ENCODE measurements around the gene DLX1. TPM values are rescaled to one million over a fixed set of nuclear protein-coding genes. Genes with fewer than 3 reads are reported as not detected.

Gene DLX1
- total RNA-seq (2014; rRNA removed; shearing (Covaris generic)) (not detected in 2 replicates), polyA plus RNA-seq (2016; fragmentation: Nextera tagmentation; extraction: Ambion mirVana) (not detected in 2 replicates)
- long read RNA-seq = 0 reads

DNA sequence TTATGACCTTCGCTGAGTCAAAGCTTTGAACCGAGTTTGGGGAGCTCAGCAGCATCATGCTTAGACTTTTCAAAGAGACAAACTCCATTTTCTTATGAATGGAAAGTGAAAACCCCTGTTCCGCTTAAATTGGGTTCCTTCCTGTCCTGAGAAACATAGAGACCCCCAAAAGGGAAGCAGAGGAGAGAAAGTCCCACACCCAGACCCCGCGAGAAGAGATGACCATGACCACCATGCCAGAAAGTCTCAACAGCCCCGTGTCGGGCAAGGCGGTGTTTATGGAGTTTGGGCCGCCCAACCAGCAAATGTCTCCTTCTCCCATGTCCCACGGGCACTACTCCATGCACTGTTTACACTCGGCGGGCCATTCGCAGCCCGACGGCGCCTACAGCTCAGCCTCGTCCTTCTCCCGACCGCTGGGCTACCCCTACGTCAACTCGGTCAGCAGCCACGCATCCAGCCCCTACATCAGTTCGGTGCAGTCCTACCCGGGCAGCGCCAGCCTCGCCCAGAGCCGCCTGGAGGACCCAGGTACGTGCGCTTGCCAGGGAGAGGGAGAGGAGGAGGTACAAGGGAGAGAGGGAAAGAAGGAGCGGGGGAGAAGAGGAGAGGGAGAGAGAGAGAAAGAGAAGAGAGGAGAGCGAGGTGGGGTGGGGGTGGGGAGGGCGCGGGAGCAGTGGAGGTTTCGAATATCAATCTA, at the start of gene DLX1:
Gene DLX1, plus strand, starts transcription at position 48 of the 700 bp plus-strand sequence. Its CDS starts 171 bp downstream, at position 219.
- Histone ChIP-seq H3F3A (replicated peaks; ENCODE audit: low read depth) (peaks cover 73% of the 10 kb centered on the region), H3K4me3 (peak within 1 kb of the TSS; percentile 65), H3K79me2 (replicated peaks; ENCODE audit: insufficient read depth) (no peaks in the 10 kb centered on the region), H4K20me1 (replicated peaks; ENCODE audit: insufficient read depth) (peaks cover 43% of the 10 kb centered on the region), H3K4me1 (ENCODE audit: insufficient read depth) (peaks cover 90% of the 10 kb centered on the region), H3K4me2 (peak within 1 kb of the TSS; percentile 87), H3K9me2 (ENCODE audit: insufficient read depth) (no peaks in the 10 kb centered on the region), H3K27ac (ENCODE audit: low read depth) (no peak within 1 kb of the TSS), H2AFZ (peak within 1 kb of the TSS; percentile 97), H3K27me3 (ENCODE audit: insufficient read depth) (peaks cover 100% of the 10 kb centered on the region), H3K36me3 (ENCODE audit: insufficient read depth) (no peaks in the 10 kb centered on the region)
- Mint-ChIP-seq H3K27ac (no peak within 1 kb of the TSS), H3K27me3 (ENCODE audit: insufficient read depth, low read depth, poor library complexity) (peaks cover 100% of the 10 kb centered on the region), H3K4me1 (peaks cover 64% of the 10 kb centered on the region), H3K4me3 (peak within 1 kb of the TSS; percentile 83), H3K36me3 (ENCODE audit: low read depth) (no peaks in the 10 kb centered on the region), H3K9me3 (peaks cover 9% of the 10 kb centered on the region)
- ATAC-seq (peak; percentile 1), DNase-seq (ENCODE audit: low spot score) (no peak)
- TF ChIP-seq EZH2 (IDR thresholded peaks at IDR 0.05; ENCODE audit: low read depth, unreplicated experiment) (peak; percentile 83), EZH2phosphoT487 (IDR thresholded peaks at IDR 0.05; ENCODE audit: unreplicated experiment) (peak; percentile 92), JUNB (IDR thresholded peaks at IDR 0.05; ENCODE audit: unreplicated experiment) (no peak), ZNF114 (CRISPR knock-in tag; IDR thresholded peaks at IDR 0.05) (no peak)
- TF ChIP-seq, protein P1, sequence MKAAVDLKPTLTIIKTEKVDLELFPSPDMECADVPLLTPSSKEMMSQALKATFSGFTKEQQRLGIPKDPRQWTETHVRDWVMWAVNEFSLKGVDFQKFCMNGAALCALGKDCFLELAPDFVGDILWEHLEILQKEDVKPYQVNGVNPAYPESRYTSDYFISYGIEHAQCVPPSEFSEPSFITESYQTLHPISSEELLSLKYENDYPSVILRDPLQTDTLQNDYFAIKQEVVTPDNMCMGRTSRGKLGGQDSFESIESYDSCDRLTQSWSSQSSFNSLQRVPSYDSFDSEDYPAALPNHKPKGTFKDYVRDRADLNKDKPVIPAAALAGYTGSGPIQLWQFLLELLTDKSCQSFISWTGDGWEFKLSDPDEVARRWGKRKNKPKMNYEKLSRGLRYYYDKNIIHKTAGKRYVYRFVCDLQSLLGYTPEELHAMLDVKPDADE (IDR thresholded peaks at IDR 0.05) = no peak

DNA sequence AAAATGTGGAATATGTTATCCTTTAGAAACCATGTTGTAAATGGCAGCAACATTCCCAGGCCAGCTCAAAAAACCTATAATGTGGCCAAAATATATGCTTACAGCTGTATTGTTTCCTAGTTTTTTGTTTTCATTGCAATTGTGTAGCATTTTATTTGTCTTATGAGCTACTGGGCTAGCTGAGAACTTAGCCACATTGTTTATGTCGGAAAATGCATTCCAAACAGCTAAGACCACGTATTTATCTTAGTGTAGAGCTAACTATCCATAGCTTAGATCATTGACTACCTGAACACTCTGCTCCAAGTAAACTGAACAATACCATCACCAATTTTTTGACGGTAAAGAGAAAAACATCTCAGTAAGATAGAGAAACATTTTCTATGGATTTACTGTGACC, 47.2 kb upstream of the DLX1 start:
- DNase-seq (ENCODE audit: low spot score) = no peak
- no peaks in the 10 kb centered on the region for H3K4me1 Mint-ChIP-seq
- no peaks in the 10 kb centered on the region for H3K9me3 Mint-ChIP-seq
- H4K20me1 ChIP-seq (replicated peaks; ENCODE audit: insufficient read depth) = no peaks in the 10 kb centered on the region
- H3K27me3 Mint-ChIP-seq (ENCODE audit: insufficient read depth, low read depth, poor library complexity) = no peaks in the 10 kb centered on the region
- no peaks in the 10 kb centered on the region for H3K27me3 ChIP-seq (ENCODE audit: insufficient read depth)
- no peaks in the 10 kb centered on the region for H3K36me3 ChIP-seq (ENCODE audit: insufficient read depth)
- H3K36me3 Mint-ChIP-seq (ENCODE audit: low read depth) = no peaks in the 10 kb centered on the region; the same call in 2 of the 3 replicates
- H3K9me2 ChIP-seq (ENCODE audit: insufficient read depth) = no peaks in the 10 kb centered on the region
- no peaks in the 10 kb centered on the region; the same call in 1 of the 2 replicates for H3K79me2 ChIP-seq (replicated peaks; ENCODE audit: insufficient read depth)
- no peak overlapping the region for H3K4me3 ChIP-seq
- H3K27ac Mint-ChIP-seq = no peak overlapping the region
- no peak for ATAC-seq
- no peak overlapping the region for H3K4me2 ChIP-seq
- no peak overlapping the region for H2AFZ ChIP-seq
- no peak overlapping the region for H3K4me3 Mint-ChIP-seq
- no peak overlapping the region for H3K27ac ChIP-seq (ENCODE audit: low read depth)
- no peaks in the 10 kb centered on the region for H3K4me1 ChIP-seq (ENCODE audit: insufficient read depth)
- no peaks in the 10 kb centered on the region for H3F3A ChIP-seq (replicated peaks; ENCODE audit: low read depth)
- TF ChIP-seq EZH2 (IDR thresholded peaks at IDR 0.05; ENCODE audit: low read depth, unreplicated experiment) (no peak), STAT1 (IDR thresholded peaks at IDR 0.05; ENCODE audit: unreplicated experiment) (no peak), ZNF331 (CRISPR knock-in tag; IDR thresholded peaks at IDR 0.05; ENCODE audit: low read depth) (no peak), EZH2phosphoT487 (IDR thresholded peaks at IDR 0.05; ENCODE audit: unreplicated experiment) (no peak), NANOG (IDR thresholded peaks at IDR 0.05; ENCODE audit: borderline replicate concordance) (no peak)
- TF ChIP-seq, protein P1 (IDR thresholded peaks at IDR 0.05) = no peak
- TF ChIP-seq, protein P2, sequence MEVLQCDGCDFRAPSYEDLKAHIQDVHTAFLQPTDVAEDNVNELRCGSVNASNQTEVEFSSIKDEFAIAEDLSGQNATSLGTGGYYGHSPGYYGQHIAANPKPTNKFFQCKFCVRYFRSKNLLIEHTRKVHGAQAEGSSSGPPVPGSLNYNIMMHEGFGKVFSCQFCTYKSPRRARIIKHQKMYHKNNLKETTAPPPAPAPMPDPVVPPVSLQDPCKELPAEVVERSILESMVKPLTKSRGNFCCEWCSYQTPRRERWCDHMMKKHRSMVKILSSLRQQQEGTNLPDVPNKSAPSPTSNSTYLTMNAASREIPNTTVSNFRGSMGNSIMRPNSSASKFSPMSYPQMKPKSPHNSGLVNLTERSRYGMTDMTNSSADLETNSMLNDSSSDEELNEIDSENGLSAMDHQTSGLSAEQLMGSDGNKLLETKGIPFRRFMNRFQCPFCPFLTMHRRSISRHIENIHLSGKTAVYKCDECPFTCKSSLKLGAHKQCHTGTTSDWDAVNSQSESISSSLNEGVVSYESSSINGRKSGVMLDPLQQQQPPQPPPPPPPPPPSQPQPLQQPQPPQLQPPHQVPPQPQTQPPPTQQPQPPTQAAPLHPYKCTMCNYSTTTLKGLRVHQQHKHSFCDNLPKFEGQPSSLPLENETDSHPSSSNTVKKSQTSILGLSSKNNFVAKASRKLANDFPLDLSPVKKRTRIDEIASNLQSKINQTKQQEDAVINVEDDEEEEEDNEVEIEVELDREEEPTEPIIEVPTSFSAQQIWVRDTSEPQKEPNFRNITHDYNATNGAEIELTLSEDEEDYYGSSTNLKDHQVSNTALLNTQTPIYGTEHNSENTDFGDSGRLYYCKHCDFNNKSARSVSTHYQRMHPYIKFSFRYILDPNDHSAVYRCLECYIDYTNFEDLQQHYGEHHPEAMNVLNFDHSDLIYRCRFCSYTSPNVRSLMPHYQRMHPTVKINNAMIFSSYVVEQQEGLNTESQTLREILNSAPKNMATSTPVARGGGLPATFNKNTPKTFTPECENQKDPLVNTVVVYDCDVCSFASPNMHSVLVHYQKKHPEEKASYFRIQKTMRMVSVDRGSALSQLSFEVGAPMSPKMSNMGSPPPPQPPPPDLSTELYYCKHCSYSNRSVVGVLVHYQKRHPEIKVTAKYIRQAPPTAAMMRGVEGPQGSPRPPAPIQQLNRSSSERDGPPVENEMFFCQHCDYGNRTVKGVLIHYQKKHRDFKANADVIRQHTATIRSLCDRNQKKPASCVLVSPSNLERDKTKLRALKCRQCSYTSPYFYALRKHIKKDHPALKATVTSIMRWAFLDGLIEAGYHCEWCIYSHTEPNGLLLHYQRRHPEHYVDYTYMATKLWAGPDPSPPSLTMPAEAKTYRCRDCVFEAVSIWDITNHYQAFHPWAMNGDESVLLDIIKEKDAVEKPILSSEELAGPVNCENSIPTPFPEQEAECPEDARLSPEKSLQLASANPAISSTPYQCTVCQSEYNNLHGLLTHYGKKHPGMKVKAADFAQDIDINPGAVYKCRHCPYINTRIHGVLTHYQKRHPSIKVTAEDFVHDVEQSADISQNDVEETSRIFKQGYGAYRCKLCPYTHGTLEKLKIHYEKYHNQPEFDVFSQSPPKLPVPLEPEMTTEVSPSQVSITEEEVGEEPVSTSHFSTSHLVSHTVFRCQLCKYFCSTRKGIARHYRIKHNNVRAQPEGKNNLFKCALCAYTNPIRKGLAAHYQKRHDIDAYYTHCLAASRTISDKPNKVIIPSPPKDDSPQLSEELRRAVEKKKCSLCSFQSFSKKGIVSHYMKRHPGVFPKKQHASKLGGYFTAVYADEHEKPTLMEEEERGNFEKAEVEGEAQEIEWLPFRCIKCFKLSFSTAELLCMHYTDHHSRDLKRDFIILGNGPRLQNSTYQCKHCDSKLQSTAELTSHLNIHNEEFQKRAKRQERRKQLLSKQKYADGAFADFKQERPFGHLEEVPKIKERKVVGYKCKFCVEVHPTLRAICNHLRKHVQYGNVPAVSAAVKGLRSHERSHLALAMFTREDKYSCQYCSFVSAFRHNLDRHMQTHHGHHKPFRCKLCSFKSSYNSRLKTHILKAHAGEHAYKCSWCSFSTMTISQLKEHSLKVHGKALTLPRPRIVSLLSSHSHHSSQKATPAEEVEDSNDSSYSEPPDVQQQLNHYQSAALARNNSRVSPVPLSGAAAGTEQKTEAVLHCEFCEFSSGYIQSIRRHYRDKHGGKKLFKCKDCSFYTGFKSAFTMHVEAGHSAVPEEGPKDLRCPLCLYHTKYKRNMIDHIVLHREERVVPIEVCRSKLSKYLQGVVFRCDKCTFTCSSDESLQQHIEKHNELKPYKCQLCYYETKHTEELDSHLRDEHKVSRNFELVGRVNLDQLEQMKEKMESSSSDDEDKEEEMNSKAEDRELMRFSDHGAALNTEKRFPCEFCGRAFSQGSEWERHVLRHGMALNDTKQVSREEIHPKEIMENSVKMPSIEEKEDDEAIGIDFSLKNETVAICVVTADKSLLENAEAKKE (CRISPR knock-in tag; IDR thresholded peaks at IDR 0.05) = no peak

Measured in GM23338 (cell line).